Measurements from ENCODE around the gene CYP19A1.
"Not testable (repeated sequence)": the region's sequence is repeated elsewhere in the genome, so short reads cannot be mapped to it uniquely, and the experiment has no call there.

Gene CYP19A1

GRCh38 chr15:51191072-51191670 is 147.2 kb downstream of the CYP19A1 start:
- Mint-ChIP-seq H3K27ac (peak overlapping the region; percentile 21 to 35 (median 25)), H3K4me1 (peaks cover 66% of the 10 kb centered on the region), H3K9me3 (no peaks in the 10 kb centered on the region), H3K4me3 (peak overlapping the region in 2 of 3 experiments; percentile 7 to 19), H3K36me3 (ENCODE audit: low read depth) (no peaks in the 10 kb centered on the region), H3K27me3 (ENCODE audit: low read depth) (peaks cover 27% of the 10 kb centered on the region)
- TF ChIP-seq CTCF (IDR thresholded peaks at IDR 0.05; ENCODE audit: unreplicated experiment in 3 of 3), result no peak

GRCh38 chr15:51190424-51191068 is 147.8 kb downstream of the CYP19A1 start:
- H3K27ac Mint-ChIP-seq, result no peak overlapping the region
- no peak for TF ChIP-seq CTCF (IDR thresholded peaks at IDR 0.05; ENCODE audit: unreplicated experiment in 3 of 3)
- H3K4me1 Mint-ChIP-seq, result peaks cover 72% of the 10 kb centered on the region
- no peak overlapping the region for H3K4me3 Mint-ChIP-seq
- no peaks in the 10 kb centered on the region for H3K36me3 Mint-ChIP-seq (ENCODE audit: low read depth)
- H3K9me3 Mint-ChIP-seq, result no peaks in the 10 kb centered on the region
- H3K27me3 Mint-ChIP-seq (ENCODE audit: low read depth), result peaks cover 23% of the 10 kb centered on the region

GRCh38 chr15:51189669-51190385 is 148.6 kb downstream of the CYP19A1 start:
- Mint-ChIP-seq H3K4me3 (no peak overlapping the region), H3K4me1 (peaks cover 79% of the 10 kb centered on the region), H3K9me3 (no peaks in the 10 kb centered on the region), H3K27me3 (ENCODE audit: low read depth) (peaks cover 23% of the 10 kb centered on the region), H3K27ac (peak overlapping the region in 1 of 3 experiments; percentile 26), H3K36me3 (ENCODE audit: low read depth) (no peaks in the 10 kb centered on the region)
- TF ChIP-seq CTCF (IDR thresholded peaks at IDR 0.05; ENCODE audit: unreplicated experiment in 3 of 3), result no peak

- peaks cover 23% of the 10 kb centered on the region for H3K27me3 Mint-ChIP-seq (ENCODE audit: low read depth)
- H3K36me3 Mint-ChIP-seq (ENCODE audit: low read depth); H3K9me3 Mint-ChIP-seq: not testable (repeated sequence)
These were observed 149.6 kb downstream of the CYP19A1 start for GRCh38 chr15:51188791-51189190.

GRCh38 chr15:51186891-51187290 is 151.5 kb downstream of the CYP19A1 start:
- no peak overlapping the region for H3K4me3 Mint-ChIP-seq
- H3K27ac Mint-ChIP-seq, result peak overlapping the region in 1 of 3 experiments; percentile 31
- no peaks in the 10 kb centered on the region for H3K9me3 Mint-ChIP-seq

More at GRCh38 chr15:51188791-51189190, 149.6 kb downstream of the CYP19A1 start:
- not testable (repeated sequence) for H3K27ac Mint-ChIP-seq, H3K4me3 Mint-ChIP-seq
- peaks cover 86% of the 10 kb centered on the region for H3K4me1 Mint-ChIP-seq

More at GRCh38 chr15:51186891-51187290, 151.5 kb downstream of the CYP19A1 start:
- Mint-ChIP-seq H3K36me3 (ENCODE audit: low read depth) (no peaks in the 10 kb centered on the region), H3K27me3 (ENCODE audit: low read depth) (peaks cover 10% of the 10 kb centered on the region), H3K4me1 (peaks cover 72% of the 10 kb centered on the region)
- no peak for TF ChIP-seq CTCF (IDR thresholded peaks at IDR 0.05; ENCODE audit: unreplicated experiment in 3 of 3)
